HUES48 (cell line): Measurements from ENCODE around the gene TMEM17.

Experiments used
- H3K27ac ChIP-seq: one replicate; pipeline ENCODE4 v1.7.0; 2013; ENCODE audit warnings: low read depth, low read length, inconsistent platforms
- H3K27me3 ChIP-seq: 2 replicates; pipeline ENCODE4 v1.6.1; 2013; ENCODE audit warnings: mild to moderate bottlenecking, low read length; ENCODE audit not compliant: control insufficient read depth, insufficient read depth
- H3K36me3 ChIP-seq: 2 replicates; pipeline ENCODE4 v1.6.1; 2013; ENCODE audit warnings: low read length; ENCODE audit not compliant: control insufficient read depth, insufficient read depth
- H3K4me1 ChIP-seq: 2 replicates; pipeline ENCODE4 v1.6.1; 2013; ENCODE audit warnings: mild to moderate bottlenecking, low read length; ENCODE audit not compliant: control insufficient read depth, insufficient read depth
- H3K4me3 ChIP-seq: 2 replicates; pipeline ENCODE4 v1.5.1; 2013; ENCODE audit warnings: mild to moderate bottlenecking, low read depth, low read length
- H3K9ac ChIP-seq: 2 replicates; pipeline ENCODE4 v1.6.1; 2013; ENCODE audit warnings: mild to moderate bottlenecking, low read depth, low read length, moderate library complexity
- H3K9me3 ChIP-seq: 2 replicates; pipeline ENCODE4 v1.6.1; 2013; ENCODE audit warnings: low read length; ENCODE audit not compliant: control insufficient read depth, insufficient read depth

TMEM17 gene

DNA sequence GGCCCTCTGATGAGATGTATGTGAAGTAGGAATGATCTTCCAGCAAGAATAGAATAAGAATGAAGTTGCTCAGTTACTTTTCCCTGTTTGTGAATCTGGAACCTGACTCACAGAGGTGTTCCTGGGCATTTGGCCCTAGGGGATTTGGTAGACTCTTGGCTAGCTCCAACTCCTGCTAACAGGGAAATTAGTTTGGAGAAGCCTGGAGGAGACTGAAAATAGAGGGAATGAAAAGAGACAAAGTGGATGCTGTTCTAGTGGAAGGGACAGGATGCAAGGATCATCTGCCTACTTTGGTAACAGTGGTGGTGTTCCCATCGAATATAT lies 19.6 kb downstream of the TMEM17 start:
- Histone ChIP-seq H3K36me3 (no peaks in the 10 kb centered on the region), H3K9ac (no peak overlapping the region), H3K9me3 (no peaks in the 10 kb centered on the region), H3K4me1 (peaks cover 4% of the 10 kb centered on the region), H3K4me3 (no peak overlapping the region), H3K27me3 (no peaks in the 10 kb centered on the region), H3K27ac (no peak overlapping the region)

DNA sequence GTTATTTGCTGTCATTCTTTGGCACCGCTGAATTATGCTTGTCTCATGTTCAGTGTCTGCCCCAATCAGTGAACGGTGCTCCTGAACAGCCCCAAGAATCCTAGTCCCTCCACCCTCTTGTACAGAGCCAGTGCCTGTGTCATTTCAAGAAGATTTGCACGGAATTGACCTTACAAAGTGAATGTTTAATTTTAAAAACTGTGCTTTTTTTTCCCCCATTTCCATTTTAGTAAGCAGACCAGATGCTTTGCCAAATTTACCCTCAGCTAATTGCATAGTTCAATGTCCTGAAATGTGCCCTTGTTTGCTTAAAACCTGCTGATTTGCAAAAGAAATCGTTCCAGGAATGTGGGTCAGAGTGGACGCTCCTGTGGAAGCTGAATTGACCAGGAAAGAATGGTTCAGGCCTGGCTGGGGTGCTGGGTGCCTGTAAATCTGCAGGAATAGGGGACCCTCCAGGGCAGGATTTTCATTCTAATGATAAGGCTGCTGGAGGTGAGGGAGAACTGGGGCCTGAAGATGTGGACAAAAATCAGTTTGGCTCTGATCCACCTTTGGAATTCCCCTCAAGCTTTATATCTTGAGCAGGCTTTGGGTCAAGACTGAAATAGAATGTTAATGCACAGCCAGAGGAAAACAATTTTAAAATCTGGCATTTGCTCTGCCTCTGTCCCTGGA lies 20.1 kb downstream of the TMEM17 start:
- Histone ChIP-seq H3K9ac (no peak overlapping the region), H3K27me3 (no peaks in the 10 kb centered on the region), H3K4me3 (no peak overlapping the region), H3K36me3 (no peaks in the 10 kb centered on the region), H3K27ac (no peak overlapping the region), H3K9me3 (no peaks in the 10 kb centered on the region), H3K4me1 (peaks cover 4% of the 10 kb centered on the region)

- H3K9me3 ChIP-seq: no peaks in the 10 kb centered on the region
- peak overlapping the region; percentile 63 for H3K27ac ChIP-seq
- no peaks in the 10 kb centered on the region for H3K27me3 ChIP-seq
- H3K4me3 ChIP-seq: no peak overlapping the region
- H3K36me3 ChIP-seq: no peaks in the 10 kb centered on the region
- H3K4me1 ChIP-seq: peaks cover 8% of the 10 kb centered on the region
- no peak overlapping the region for H3K9ac ChIP-seq
Observed at GRCh38 chr2:62482558-62483352, 23.2 kb downstream of the TMEM17 start.

DNA sequence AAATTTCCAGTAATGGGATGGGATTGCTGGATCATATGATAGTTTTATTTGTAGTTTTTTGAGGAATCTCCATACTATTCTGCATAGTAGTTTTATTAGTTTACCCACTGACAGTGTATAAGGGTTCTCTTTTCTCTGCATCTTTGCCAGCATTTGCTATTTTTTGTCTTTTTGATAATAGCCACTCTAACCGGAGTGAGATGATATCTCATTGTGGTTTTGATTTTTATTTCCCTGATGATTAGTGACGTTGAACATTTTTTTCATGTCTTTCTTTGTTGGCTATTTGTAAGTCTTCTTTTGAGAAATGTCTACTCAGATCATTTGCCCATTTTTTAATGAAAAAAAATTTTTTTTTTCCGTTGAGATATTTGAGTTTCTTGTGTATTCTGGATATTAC lies 26.1 kb downstream of the TMEM17 start:
- H3K27me3 ChIP-seq: no peaks in the 10 kb centered on the region
- no peaks in the 10 kb centered on the region for H3K9me3 ChIP-seq
- H3K36me3 ChIP-seq: no peaks in the 10 kb centered on the region
- H3K9ac ChIP-seq: no peak overlapping the region
- H3K4me3 ChIP-seq: no peak overlapping the region
- H3K4me1 ChIP-seq: peaks cover 24% of the 10 kb centered on the region
- H3K27ac ChIP-seq: no peak overlapping the region

DNA sequence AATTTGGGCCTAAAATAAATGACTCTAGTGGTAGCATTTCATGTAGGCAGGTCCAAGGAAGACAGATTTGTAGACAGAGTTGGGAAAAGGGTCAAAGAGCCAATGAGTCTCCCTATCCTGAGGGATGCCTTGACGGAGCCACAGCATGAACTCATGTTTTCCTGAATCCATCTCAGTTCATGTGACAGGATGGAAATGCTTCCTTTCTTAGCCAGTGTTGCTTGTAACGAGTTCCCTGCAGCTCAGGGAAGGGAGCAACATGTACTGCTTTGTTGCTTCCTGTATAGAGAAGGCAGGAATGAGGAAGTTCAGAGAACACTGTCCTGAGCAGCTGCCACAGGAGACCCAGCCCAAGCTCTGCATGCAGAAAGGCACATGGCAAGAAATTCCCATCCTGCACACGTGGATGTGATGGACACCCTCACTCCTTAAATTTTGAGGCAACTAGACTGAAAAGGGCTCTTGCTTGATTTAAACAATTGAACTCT lies 27.9 kb downstream of the TMEM17 start:
- Histone ChIP-seq H3K27ac (no peak overlapping the region), H3K36me3 (no peaks in the 10 kb centered on the region), H3K9ac (no peak overlapping the region), H3K4me3 (no peak overlapping the region), H3K27me3 (no peaks in the 10 kb centered on the region), H3K4me1 (peaks cover 23% of the 10 kb centered on the region), H3K9me3 (no peaks in the 10 kb centered on the region)

- Histone ChIP-seq H3K27me3 (no peaks in the 10 kb centered on the region), H3K4me3 (no peak overlapping the region), H3K27ac (no peak overlapping the region), H3K9me3 (no peaks in the 10 kb centered on the region), H3K36me3 (no peaks in the 10 kb centered on the region), H3K4me1 (peaks cover 19% of the 10 kb centered on the region), H3K9ac (no peak overlapping the region)
Observed at GRCh38 chr2:62477573-62477972, 28.4 kb downstream of the TMEM17 start.

- Histone ChIP-seq H3K4me3 (no peak overlapping the region), H3K27me3 (no peaks in the 10 kb centered on the region), H3K9me3 (no peaks in the 10 kb centered on the region), H3K9ac (no peak overlapping the region), H3K36me3 (no peaks in the 10 kb centered on the region), H3K4me1 (peaks cover 19% of the 10 kb centered on the region), H3K27ac (peak overlapping the region; percentile 32)
Observed at GRCh38 chr2:62475172-62476011, 30.6 kb downstream of the TMEM17 start.

DNA sequence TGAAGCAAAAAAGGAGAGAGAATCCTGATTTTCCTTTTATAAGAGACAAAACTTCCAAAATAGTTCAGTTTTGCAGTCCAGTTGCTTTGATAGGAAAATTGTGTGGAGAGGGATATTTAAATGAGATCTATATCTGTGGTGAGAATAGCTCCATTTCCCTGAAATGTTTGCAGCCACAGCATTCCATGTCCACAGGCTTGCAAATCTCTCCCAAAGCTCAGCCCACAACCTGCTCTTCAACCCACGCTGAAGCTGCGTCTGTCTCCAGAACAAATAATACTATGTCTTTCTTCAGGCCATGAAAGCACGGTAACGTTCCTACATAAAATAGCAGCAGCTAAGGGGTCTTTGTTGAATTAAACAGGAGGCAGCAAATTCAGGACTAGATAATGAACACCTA lies 31.8 kb downstream of the TMEM17 start:
- Histone ChIP-seq H3K36me3 (no peaks in the 10 kb centered on the region), H3K27ac (no peak overlapping the region), H3K4me3 (no peak overlapping the region), H3K9ac (no peak overlapping the region), H3K4me1 (peaks cover 19% of the 10 kb centered on the region), H3K9me3 (no peaks in the 10 kb centered on the region), H3K27me3 (no peaks in the 10 kb centered on the region)

DNA sequence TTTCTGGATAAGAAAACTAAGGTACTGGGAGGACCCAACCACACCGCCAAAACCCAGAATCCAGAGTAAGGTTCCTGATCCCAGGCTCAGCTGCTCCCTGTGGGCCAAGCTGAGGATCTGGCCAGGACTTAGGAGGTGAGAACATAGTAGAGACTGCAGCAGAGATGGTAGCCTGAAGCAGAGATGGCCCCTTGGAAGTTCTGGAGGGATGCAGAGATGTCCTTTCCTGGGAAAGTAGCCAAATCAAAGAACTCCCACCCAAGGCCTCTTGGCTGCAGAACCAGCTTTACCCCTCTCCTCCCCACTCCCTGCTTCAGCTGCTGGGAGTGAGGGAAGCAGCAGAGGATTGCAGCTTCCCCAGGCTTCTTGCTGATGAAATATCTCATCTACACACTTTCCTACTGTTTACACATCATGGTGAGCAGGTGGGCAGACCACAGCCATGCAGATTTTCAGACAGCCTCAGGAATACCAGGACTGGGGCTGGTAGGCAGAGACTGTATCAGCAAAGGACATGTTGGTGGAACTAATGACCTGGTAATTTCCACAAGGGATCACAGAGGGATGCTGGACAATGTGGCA lies 32.7 kb downstream of the TMEM17 start:
- Histone ChIP-seq H3K4me1 (peaks cover 20% of the 10 kb centered on the region), H3K9ac (no peak overlapping the region), H3K4me3 (no peak overlapping the region), H3K9me3 (no peaks in the 10 kb centered on the region), H3K27ac (no peak overlapping the region), H3K27me3 (no peaks in the 10 kb centered on the region), H3K36me3 (no peaks in the 10 kb centered on the region)

DNA sequence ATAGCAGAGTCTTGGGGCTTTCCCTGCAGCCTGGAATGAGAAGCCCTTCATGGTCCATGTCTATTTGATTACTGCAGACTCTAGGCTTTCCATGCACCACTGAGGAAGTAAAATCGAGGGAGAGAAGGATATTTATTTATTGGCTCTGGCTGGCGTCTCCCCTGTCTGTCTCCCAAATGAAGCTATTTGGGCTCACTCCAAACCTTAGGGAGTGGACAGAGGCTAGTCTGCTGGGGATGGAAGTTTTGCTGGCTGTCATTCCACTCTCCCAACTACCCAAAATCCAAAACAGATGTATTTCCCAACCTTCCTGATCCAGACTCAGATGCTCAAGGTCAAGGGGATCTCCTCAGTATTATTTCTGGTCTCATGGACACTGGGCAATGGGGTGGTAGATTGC lies 33.7 kb downstream of the TMEM17 start:
- no peaks in the 10 kb centered on the region for H3K36me3 ChIP-seq
- H3K9me3 ChIP-seq: no peaks in the 10 kb centered on the region
- no peak overlapping the region for H3K27ac ChIP-seq
- H3K4me3 ChIP-seq: no peak overlapping the region
- H3K4me1 ChIP-seq: peaks cover 24% of the 10 kb centered on the region
- H3K27me3 ChIP-seq: no peaks in the 10 kb centered on the region
- no peak overlapping the region for H3K9ac ChIP-seq
